SH-SY5Y (cell line): ENCODE results near the gene RARG.

Source experiments
- GATA2 ChIP-seq: IDR thresholded peaks from 2 replicates; pipeline ENCODE4 v1.6.1; 2011; ENCODE audit warnings: mild to moderate bottlenecking, low read depth, low read length
- GATA3 ChIP-seq: IDR thresholded peaks from 2 replicates; pipeline ENCODE4 v1.6.1; 2011; ENCODE audit warnings: low read depth, mild to moderate bottlenecking, low read length, moderate library complexity

- TF ChIP-seq GATA2 (no peak), GATA3 (no peak)
Measured at GRCh38 chr12:53254816-53255545, 23.0 kb upstream of the RARG start.
